H1 (cell line): ENCODE results near the gene PMP22. TPM values are rescaled to one million over a fixed set of nuclear protein-coding genes. Genes with fewer than 3 reads are reported as not detected.

Experiments used
- CTCF ChIA-PET: fragments of 300-600 bp; sonication (Branson Sonifier 250); formaldehyde crosslinking; loops from one replicate; lab custom pipeline; 2021; ENCODE audit not compliant: partially characterized antibody; lab: Charles Lee
- POLR2A ChIA-PET: fragments of 300-600 bp; sonication (Branson Sonifier 250); formaldehyde crosslinking; loops from one replicate; lab custom pipeline; 2021; ENCODE audit warnings: inconsistent platforms; ENCODE audit not compliant: partially characterized antibody; lab: Charles Lee
- DNase-seq, 2 experiments: peaks; one replicate each; pipeline versions ENCODE4 v3.0.0 to v3.0.0-alpha.2; 2010 to 2022; ENCODE audit warnings: low spot score in 2 of 2, low read depth in 1 of 2, mixed read lengths in 1 of 2
- FAIRE-seq: peaks from 2 replicates; lab custom pipeline; 2011; peaks lifted over from hg19 to GRCh38; lab: Jason Lieb, UNC
- H2AFZ ChIP-seq: 2 replicates; pipeline ENCODE4 v1.8.1; 2012; ENCODE audit warnings: low read length, inconsistent platforms
- H2AK5ac ChIP-seq: 2 replicates; pipeline ENCODE4 v1.6.1; 2013; ENCODE audit warnings: low read depth, low read length
- H2BK120ac ChIP-seq: replicated peaks from 2 replicates; pipeline ENCODE3; 2013; ENCODE audit warnings: low read depth, low read length, inconsistent platforms
- H2BK12ac ChIP-seq: 2 replicates; pipeline ENCODE4 v1.6.1; 2013; ENCODE audit warnings: low read depth, low read length
- H2BK15ac ChIP-seq: 2 replicates; pipeline ENCODE4 v1.6.1; 2013; ENCODE audit warnings: low read length
- H2BK20ac ChIP-seq: 2 replicates; pipeline ENCODE4 v1.6.1; 2013; ENCODE audit warnings: low read length
- H2BK5ac ChIP-seq: 2 replicates; pipeline ENCODE4 v1.6.1; 2013; ENCODE audit warnings: low read depth, low read length
- H3K14ac ChIP-seq: 2 replicates; pipeline ENCODE4 v1.6.1; 2013; ENCODE audit warnings: inconsistent platforms; ENCODE audit not compliant: insufficient read length
- H3K18ac ChIP-seq: 2 replicates; pipeline ENCODE4 v1.6.1; 2013; ENCODE audit warnings: low read length; ENCODE audit errors: extremely low read depth
- H3K23ac ChIP-seq: 2 replicates; pipeline ENCODE4 v1.6.1; 2013; ENCODE audit warnings: inconsistent platforms; ENCODE audit not compliant: insufficient read length
- H3K23me2 ChIP-seq: 2 replicates; pipeline ENCODE4 v1.6.1; 2013; ENCODE audit warnings: low read depth, low read length
- H3K27ac ChIP-seq: 2 replicates; pipeline ENCODE4 v1.6.1; 2011; ENCODE audit warnings: low read depth, low read length, inconsistent platforms
- H3K27me3 ChIP-seq, 4 experiments: replicated peaks in 1 of 4; 1 replicate in 1 of 4; 2 replicates in 3 of 4; pipeline versions ENCODE4 v1.6.1 to v1.8.1; 2011 to 2013; ENCODE audit warnings: low read length in 3 of 4, mild to moderate bottlenecking in 3 of 4, inconsistent platforms in 2 of 4, mixed read lengths in 2 of 4, moderate library complexity in 1 of 4; ENCODE audit not compliant: control insufficient read depth in 3 of 4, insufficient read depth in 3 of 4; ENCODE audit errors: extremely low read depth in 1 of 4
- H3K36me3 ChIP-seq, 4 experiments: 2 replicates each; pipeline versions ENCODE4 v1.6.1 to v1.8.1; 2011 to 2013; ENCODE audit warnings: mild to moderate bottlenecking in 4 of 4, low read length in 3 of 4, moderate library complexity in 2 of 4, control low read depth in 1 of 4, inconsistent platforms in 1 of 4; ENCODE audit not compliant: insufficient read depth in 4 of 4, control insufficient read depth in 2 of 4
- H3K4ac ChIP-seq: replicated peaks from 2 replicates; pipeline ENCODE3; 2013; ENCODE audit warnings: low read length, low read depth, mixed read lengths, inconsistent platforms; ENCODE audit not compliant: insufficient read length
- H3K4me1 ChIP-seq, 4 experiments: replicated peaks in 1 of 4; 1 replicate in 1 of 4; 2 replicates in 3 of 4; pipeline versions ENCODE4 v1.6.1 to v1.8.1; 2011 to 2013; ENCODE audit warnings: low read length in 3 of 4, inconsistent platforms in 2 of 4, mixed read lengths in 1 of 4; ENCODE audit not compliant: insufficient read depth in 4 of 4, control insufficient read depth in 3 of 4
- H3K4me2 ChIP-seq, 2 experiments: 2 replicates each; pipeline versions ENCODE4 v1.6.1 to v1.8.1; 2011 to 2013; ENCODE audit warnings: low read depth in 2 of 2, low read length in 2 of 2, control low read depth in 1 of 2, inconsistent platforms in 1 of 2, mild to moderate bottlenecking in 1 of 2; ENCODE audit not compliant: insufficient read depth in 1 of 2
- H3K4me3 ChIP-seq, 4 experiments: fragments of 200-600, 300-600 bp in 1 of 4; sonication (generic), shearing (Covaris generic), sonication (Bioruptor Twin) in 1 of 4; 2 replicates each; pipeline versions ENCODE4 v1.5.1 to v1.8.1; 2011 to 2016; ENCODE audit warnings: low read length in 4 of 4, low read depth in 3 of 4, control low read depth in 2 of 4, inconsistent platforms in 2 of 4, mild to moderate bottlenecking in 2 of 4, mixed read lengths in 1 of 4, moderate library complexity in 1 of 4; ENCODE audit not compliant: insufficient read depth in 2 of 4; ENCODE audit errors: extremely low read depth in 1 of 4
- H3K56ac ChIP-seq: replicated peaks from 2 replicates; pipeline ENCODE3; 2013; ENCODE audit warnings: low read depth, mild to moderate bottlenecking, mixed read lengths, low read length, inconsistent platforms; ENCODE audit not compliant: insufficient read length
- H3K79me1 ChIP-seq: 2 replicates; pipeline ENCODE4 v1.6.1; 2013; ENCODE audit warnings: low read depth, low read length, control low read depth
- H3K79me2 ChIP-seq, 2 experiments: 2 replicates each; pipeline versions ENCODE4 v1.6.1 to v1.8.1; 2012 to 2013; ENCODE audit warnings: low read length in 2 of 2, mild to moderate bottlenecking in 2 of 2, inconsistent platforms in 1 of 2; ENCODE audit not compliant: insufficient read depth in 2 of 2, control insufficient read depth in 1 of 2
- H3K9ac ChIP-seq, 4 experiments: replicated peaks in 1 of 4; 1 replicate in 1 of 4; 2 replicates in 3 of 4; pipeline versions ENCODE4 v1.6.1 to v1.8.1; 2011 to 2013; ENCODE audit warnings: low read depth in 3 of 4, low read length in 3 of 4, control low read depth in 2 of 4, mild to moderate bottlenecking in 2 of 4, moderate library complexity in 2 of 4, inconsistent platforms in 1 of 4; ENCODE audit errors: extremely low read depth in 1 of 4
- H3K9me3 ChIP-seq, 2 experiments: 2 replicates each; pipeline versions ENCODE4 v1.6.1 to v1.8.1; 2012 to 2013; ENCODE audit warnings: mild to moderate bottlenecking in 2 of 2, moderate library complexity in 2 of 2, control low read depth in 1 of 2, inconsistent platforms in 1 of 2, low read depth in 1 of 2, low read length in 1 of 2, mixed read lengths in 1 of 2; ENCODE audit not compliant: insufficient read depth in 2 of 2
- H4K20me1 ChIP-seq, 2 experiments: replicated peaks in 1 of 2; 2 replicates each; pipeline versions ENCODE3 to v1.8.1; 2011 to 2013; ENCODE audit warnings: inconsistent platforms in 2 of 2, low read length in 2 of 2, mild to moderate bottlenecking in 1 of 2; ENCODE audit not compliant: insufficient read depth in 2 of 2, control insufficient read depth in 1 of 2
- H4K5ac ChIP-seq: 2 replicates; pipeline ENCODE4 v1.6.1; 2013; ENCODE audit warnings: low read length, low read depth, mixed read lengths, inconsistent platforms; ENCODE audit not compliant: insufficient read length
- H4K8ac ChIP-seq: 2 replicates; pipeline ENCODE4 v1.8.0; 2013; ENCODE audit warnings: mild to moderate bottlenecking, moderate library complexity, low read length, inconsistent platforms; ENCODE audit not compliant: insufficient read depth; ENCODE audit errors: extremely low read depth
- H4K91ac ChIP-seq: replicated peaks from 2 replicates; pipeline ENCODE3; 2013; ENCODE audit warnings: low read length, mixed read lengths, inconsistent platforms; ENCODE audit not compliant: insufficient read length
- ASH2L ChIP-seq: fragments of 200-600, 300-600 bp; sonication (generic); IDR thresholded peaks from one replicate; pipeline ENCODE4 v1.7.1; 2017; ENCODE audit warnings: low read length
- CHD1 ChIP-seq: IDR thresholded peaks from 2 replicates; pipeline ENCODE4 v1.6.1; 2012; ENCODE audit warnings: low read depth, low read length, improper control_type of control experiment
- CREB1 ChIP-seq: IDR thresholded peaks from 2 replicates; pipeline ENCODE4 v1.6.1; 2012; ENCODE audit warnings: inconsistent platforms
- CTBP2 ChIP-seq: IDR thresholded peaks from 2 replicates; pipeline ENCODE4 v1.7.0; 2011; ENCODE audit warnings: borderline replicate concordance, mild to moderate bottlenecking, moderate library complexity, mixed read lengths, low read length; ENCODE audit not compliant: insufficient read depth, insufficient read length
- GABPA ChIP-seq: IDR thresholded peaks from 2 replicates; pipeline ENCODE4 v1.6.1; 2011; ENCODE audit warnings: mild to moderate bottlenecking, low read length, moderate library complexity, borderline replicate concordance; ENCODE audit not compliant: insufficient read depth
- KDM4A ChIP-seq: IDR thresholded peaks from one replicate; pipeline ENCODE4 v1.7.1; 2012; ENCODE audit warnings: low read depth, mild to moderate bottlenecking, moderate library complexity, low read length, inconsistent platforms; ENCODE audit not compliant: severe bottlenecking
- RFX5 ChIP-seq: IDR thresholded peaks from 2 replicates; pipeline ENCODE4 v1.6.1; 2011; ENCODE audit warnings: low read depth, low read length, improper control_type of control experiment, borderline replicate concordance
- SAP30 ChIP-seq: fragments of 300-600 bp; sonication (generic); IDR thresholded peaks from 2 replicates; pipeline ENCODE4 v1.7.1; 2012; ENCODE audit warnings: low read length, moderate library complexity, mild to moderate bottlenecking, inconsistent platforms; ENCODE audit not compliant: insufficient read depth, insufficient replicate concordance
- SP2 ChIP-seq: IDR thresholded peaks from 2 replicates; pipeline ENCODE4 v1.6.1; 2012; ENCODE audit warnings: mild to moderate bottlenecking, low read length, inconsistent platforms
- SUZ12 ChIP-seq: fragments of 200-600 bp; sonication (generic); IDR thresholded peaks from 2 replicates; pipeline ENCODE4 v1.6.1; 2012; ENCODE audit warnings: mild to moderate bottlenecking, inconsistent platforms, low read length, moderate library complexity, mixed read lengths
- TAF7 ChIP-seq: optimal IDR thresholded peaks from 2 replicates; pipeline ENCODE3; 2011; ENCODE audit warnings: low read depth, mild to moderate bottlenecking, inconsistent platforms, low read length, moderate library complexity, borderline replicate concordance
- TCF12 ChIP-seq: IDR thresholded peaks from 2 replicates; pipeline ENCODE4 v1.6.1; 2011; ENCODE audit warnings: low read depth, mild to moderate bottlenecking, low read length
- WGBS, 2 experiments: shearing (Covaris generic) in 1 of 2; methylation state at CpG; one replicate each; pipeline versions ENCODE4 v1.1.6 to v1.1.7; 2013 to 2015; ENCODE audit warnings: low lambda C conversion rate in 2 of 2, mixed read lengths in 2 of 2, inconsistent platforms in 1 of 2, low coverage in 1 of 2, missing lambda C conversion rate in 1 of 2; ENCODE audit not compliant: insufficient replicate concordance in 2 of 2, insufficient coverage in 1 of 2, insufficient read length in 1 of 2; ENCODE audit errors: extremely low coverage in 1 of 2, missing lambda C conversion rate in 1 of 2; 5-methylcytosine and 5-hydroxymethylcytosine counted together
- polyA plus RNA-seq, 7 experiments: library from polyadenylated mRNA; depleted of rRNA in 3 of 7; stranded (reverse) in 5 of 7; unstranded in 2 of 7; fragments of >200 nt in 5 of 7; fragments of 200-250 nt in 2 of 7; gene quantifications; 1 replicate in 5 of 7; 2 replicates in 1 of 7; 4 replicates in 1 of 7; pipeline versions ENCODE4 v1.2.1 to v1.2.3, GENCODE V29; 2011 to 2013; ENCODE audit warnings: missing spikeins in 2 of 7, mixed read lengths in 2 of 7
- total RNA-seq: library from RNA; stranded (reverse); fragmentation: NEBNext Ultra II Directional; extraction: Animal tissue kit (Norgen Biotek cat#: 25700); gene quantifications from 2 replicates; pipeline ENCODE4 v1.2.1, GENCODE V29; 2021

PMP22 gene
- total and polyA plus RNA-seq, 2 of the 8 experiments (the other 6 are each of a cell fraction or from before 2014, with no cell fraction given): 0.84 to 4.9 TPM

- Histone ChIP-seq H3K4me2 (no peak overlapping the region), H4K8ac (no peak overlapping the region), H3K4me3 (no peak overlapping the region), H3K79me2 (no peaks in the 10 kb centered on the region), H2BK20ac (no peak overlapping the region), H3K56ac (no peak overlapping the region), H3K18ac (no peak overlapping the region), H2BK12ac (no peak overlapping the region), H2AK5ac (no peak overlapping the region), H3K23ac (no peak overlapping the region), H3K4me1 (no peaks in the 10 kb centered on the region), H3K4ac (no peak overlapping the region), H3K9me3 (no peaks in the 10 kb centered on the region), H2BK5ac (no peak overlapping the region), H3K27ac (no peak overlapping the region), H4K91ac (no peak overlapping the region), H4K20me1 (no peaks in the 10 kb centered on the region), H3K36me3 (no peaks in the 10 kb centered on the region), H3K79me1 (no peaks in the 10 kb centered on the region), H3K14ac (no peak overlapping the region), H4K5ac (no peak overlapping the region), H3K27me3 (no peaks in the 10 kb centered on the region; a peak in 1 of 7 replicates), H3K23me2 (no peaks in the 10 kb centered on the region; the same call in 1 of the 2 replicates), H2AFZ (no peak overlapping the region), H3K9ac (no peak overlapping the region), H2BK120ac (no peak overlapping the region), H2BK15ac (no peak overlapping the region)
- ChIA-PET POLR2A (no interaction called here), CTCF (interaction anchor here (0.8 to 4.8 kb wide), 10 partner anchors 7 to 253 kb away, joined by 3 to 43 read pairs (median 4); no protein-coding TSS in a partner anchor)
- no peak for FAIRE-seq
- WGBS, 2 experiments: 92% methylated on average over 11 of the region's 11 CpGs; no CpG with 5 or more reads in 1 of the 2 experiments
- no peak for DNase-seq
- TF ChIP-seq GABPA (no peak), TAF7 (no peak), SP2 (no peak), CHD1 (no peak), CREB1 (no peak), SAP30 (no peak), KDM4A (no peak), ASH2L (no peak), RFX5 (no peak), TCF12 (no peak), CTBP2 (no peak), SUZ12 (no peak)
Observed at GRCh38 chr17:15250135-15250860, 14.8 kb downstream of the PMP22 start.
